CD14-positive monocyte (primary cell): ENCODE results near the gene LTBP4. TPM values are rescaled to one million over a fixed set of nuclear protein-coding genes. Genes with fewer than 3 reads are reported as not detected.
A peak's percentile ranks its signal among the peaks of the same experiment; 100 is the strongest.

ENCODE experiments used
- DNase-seq, 3 donors: peaks; one replicate each; pipeline ENCODE4 v3.0.0-alpha.2; 2011 to 2022
- H2AFZ ChIP-seq: 2 replicates; pipeline ENCODE4 v1.6.0; 2012; ENCODE audit warnings: mild to moderate bottlenecking, low read depth, low read length, inconsistent platforms; ENCODE audit not compliant: insufficient read depth, poor library complexity, severe bottlenecking
- H3K27ac ChIP-seq, 2 donors: 1 replicate in 1 of 2; 2 replicates in 1 of 2; pipeline ENCODE4 v1.5.1; 2012 to 2013; ENCODE audit warnings: low read length in 2 of 2, control low read depth in 1 of 2, inconsistent platforms in 1 of 2, low read depth in 1 of 2, mild to moderate bottlenecking in 1 of 2
- H3K27me3 ChIP-seq, 2 donors: one replicate each; pipeline versions ENCODE4 v1.6.0 to v1.6.1; 2011 to 2013; ENCODE audit warnings: low read length in 2 of 2; ENCODE audit not compliant: control insufficient read depth in 2 of 2, insufficient read depth in 2 of 2
- H3K36me3 ChIP-seq, 2 donors: replicated peaks in 1 of 2; 1 replicate in 1 of 2; 2 replicates in 1 of 2; pipeline versions ENCODE4 v1.5.1 to v1.6.1; 2012 to 2013; ENCODE audit warnings: low read length in 2 of 2, control low read depth in 1 of 2, inconsistent platforms in 1 of 2, mild to moderate bottlenecking in 1 of 2; ENCODE audit not compliant: insufficient read depth in 2 of 2, control insufficient read depth in 1 of 2
- H3K4me1 ChIP-seq, 2 donors: 1 replicate in 1 of 2; 2 replicates in 1 of 2; pipeline versions ENCODE4 v1.5.1 to v1.6.1; 2012 to 2013; ENCODE audit warnings: low read length in 2 of 2, control low read depth in 1 of 2, inconsistent platforms in 1 of 2, mild to moderate bottlenecking in 1 of 2, moderate library complexity in 1 of 2; ENCODE audit not compliant: insufficient read depth in 2 of 2, control insufficient read depth in 1 of 2
- H3K4me2 ChIP-seq: replicated peaks from 2 replicates; pipeline ENCODE3; 2012; ENCODE audit warnings: low read length, moderate library complexity, mild to moderate bottlenecking; ENCODE audit not compliant: poor library complexity, severe bottlenecking; ENCODE audit errors: extremely low read depth
- H3K4me3 ChIP-seq, 3 experiments: fragments of 200-600 bp in 1 of 3; sonication (generic) in 1 of 3; replicated peaks in 1 of 3; 1 replicate in 2 of 3; 2 replicates in 1 of 3; pipeline ENCODE4 v1.5.1; 2011 to 2013; ENCODE audit warnings: low read length in 3 of 3, mild to moderate bottlenecking in 3 of 3, control low read depth in 2 of 3, low read depth in 2 of 3, inconsistent platforms in 1 of 3, moderate library complexity in 1 of 3
- H3K79me2 ChIP-seq: 2 replicates; pipeline ENCODE4 v1.6.0; 2012; ENCODE audit warnings: mild to moderate bottlenecking, control low read depth, inconsistent platforms, low read length, moderate library complexity; ENCODE audit not compliant: insufficient read depth
- H3K9ac ChIP-seq: 2 replicates; pipeline ENCODE4 v1.6.0; 2017; ENCODE audit warnings: low read length, mild to moderate bottlenecking; ENCODE audit not compliant: insufficient read depth, poor library complexity, severe bottlenecking
- H3K9me3 ChIP-seq, 2 donors: replicated peaks in 1 of 2; 1 replicate in 1 of 2; 2 replicates in 1 of 2; pipeline versions ENCODE4 v1.5.1 to v1.6.1; 2012 to 2013; ENCODE audit warnings: low read length in 2 of 2, control low read depth in 1 of 2; ENCODE audit not compliant: control insufficient read depth in 1 of 2, insufficient read depth in 1 of 2
- H4K20me1 ChIP-seq: 2 replicates; pipeline ENCODE4 v1.6.0; 2012; ENCODE audit warnings: mild to moderate bottlenecking, low read length, control low read depth, moderate library complexity; ENCODE audit not compliant: insufficient read depth
- H3K27ac Mint-ChIP-seq, 7 donors: one replicate each; pipeline ENCODE4 v1.8.0; 2020; ENCODE audit warnings: mild to moderate bottlenecking in 7 of 7, mixed read lengths in 7 of 7, moderate library complexity in 6 of 7, inconsistent platforms in 2 of 7
- H3K27me3 Mint-ChIP-seq, 3 donors: one replicate each; pipeline ENCODE4 v1.8.0; 2021 to 2022; ENCODE audit warnings: low read depth in 3 of 3, mild to moderate bottlenecking in 3 of 3, mixed read lengths in 3 of 3, moderate library complexity in 3 of 3, inconsistent platforms in 1 of 3
- H3K36me3 Mint-ChIP-seq, 2 donors: one replicate each; pipeline ENCODE4 v1.8.0; 2020; ENCODE audit warnings: mixed read lengths in 2 of 2, inconsistent platforms in 1 of 2, mild to moderate bottlenecking in 1 of 2
- H3K4me1 Mint-ChIP-seq: one replicate; pipeline ENCODE4 v1.8.0; 2020; ENCODE audit warnings: mild to moderate bottlenecking, mixed read lengths
- H3K4me3 Mint-ChIP-seq, 2 donors: one replicate each; pipeline ENCODE4 v1.8.0; 2020; ENCODE audit warnings: mild to moderate bottlenecking in 2 of 2, mixed read lengths in 2 of 2, moderate library complexity in 1 of 2
- H3K9me3 Mint-ChIP-seq, 7 donors: one replicate each; pipeline ENCODE4 v1.8.0; 2020 to 2022; ENCODE audit warnings: mixed read lengths in 7 of 7, mild to moderate bottlenecking in 6 of 7, moderate library complexity in 6 of 7, inconsistent platforms in 2 of 7
- WGBS: methylation state at CpG from one replicate; pipeline ENCODE4 v1.1.5; 2013; ENCODE audit warnings: missing lambda C conversion rate; ENCODE audit not compliant: insufficient coverage; 5-methylcytosine and 5-hydroxymethylcytosine counted together
- intact Hi-C, 2 donors: fragments of 100-400 bp; cut with micrococcal nuclease; formaldehyde crosslinking; loops; one replicate each; pipeline versions ENCODE4 v1.15.0 to v1.15.1; 2023
- polyA plus RNA-seq, 3 donors: library from polyadenylated mRNA; depleted of rRNA in 1 of 3; unstranded in 2 of 3; stranded (reverse) in 1 of 3; fragments of 300-500 nt in 2 of 3; fragments of >200 nt in 1 of 3; fragmentation: Illumina TruSeq in 2 of 3; gene quantifications; 1 replicate in 2 of 3; 2 replicates in 1 of 3; pipeline ENCODE4 v1.2.3, GENCODE V29; 2012 to 2021
- TF ChIP-seq, protein P1 (sequence below): fragments of 200-600 bp; IDR thresholded peaks from one replicate; pipeline ENCODE4 v1.8.0; 2022; ENCODE audit warnings: antibody characterized with exemption, mild to moderate bottlenecking

The LTBP4 gene
- polyA plus RNA-seq, 3 donors: 3.8 to 38.7 (median 8.0) TPM

DNA sequence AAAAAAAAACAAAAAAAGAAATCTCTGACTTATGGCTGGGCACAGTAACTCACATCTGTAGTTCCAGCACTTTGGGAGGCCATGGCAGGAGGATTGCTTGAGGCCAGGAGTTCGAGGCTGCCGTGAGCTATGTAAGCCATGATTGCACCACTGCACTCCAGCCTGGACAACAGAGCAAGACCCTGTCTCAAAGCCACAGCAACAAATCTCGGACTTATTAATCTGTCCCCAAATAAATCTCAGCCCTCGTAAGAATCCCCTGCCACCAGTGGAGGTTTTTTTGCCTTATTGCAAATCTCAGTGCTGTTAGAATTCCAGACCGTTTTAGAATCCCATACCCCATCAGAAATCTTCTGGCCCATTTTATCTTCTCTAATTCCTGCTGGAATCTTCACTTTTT, 19.6 kb upstream of the LTBP4 start:
- Histone ChIP-seq H3K4me3 (no peak overlapping the region), H3K27ac (peak overlapping the region in 1 of 2 donors; percentile 60), H3K4me1 (peaks cover 79 to 94% of the 10 kb centered on the region in 2 donors), H3K79me2 (peaks cover 59% of the 10 kb centered on the region), H3K9ac (no peak overlapping the region), H2AFZ (no peak overlapping the region), H3K36me3 (peaks cover 47 to 53% of the 10 kb centered on the region in 2 donors), H3K9me3 (no peaks in the 10 kb centered on the region), H3K27me3 (no peaks in the 10 kb centered on the region), H3K4me2 (no peak overlapping the region), H4K20me1 (peaks cover 17% of the 10 kb centered on the region)
- H3K36me3 Mint-ChIP-seq: peaks cover 64 to 72% of the 10 kb centered on the region in 2 donors
- H3K4me1 Mint-ChIP-seq: peaks cover 74% of the 10 kb centered on the region
- WGBS: 100% methylated on average over 5 of the region's 5 CpGs
- intact Hi-C loops: no loop called here
- H3K27me3 Mint-ChIP-seq: no peaks in the 10 kb centered on the region
- TF ChIP-seq, protein P1, sequence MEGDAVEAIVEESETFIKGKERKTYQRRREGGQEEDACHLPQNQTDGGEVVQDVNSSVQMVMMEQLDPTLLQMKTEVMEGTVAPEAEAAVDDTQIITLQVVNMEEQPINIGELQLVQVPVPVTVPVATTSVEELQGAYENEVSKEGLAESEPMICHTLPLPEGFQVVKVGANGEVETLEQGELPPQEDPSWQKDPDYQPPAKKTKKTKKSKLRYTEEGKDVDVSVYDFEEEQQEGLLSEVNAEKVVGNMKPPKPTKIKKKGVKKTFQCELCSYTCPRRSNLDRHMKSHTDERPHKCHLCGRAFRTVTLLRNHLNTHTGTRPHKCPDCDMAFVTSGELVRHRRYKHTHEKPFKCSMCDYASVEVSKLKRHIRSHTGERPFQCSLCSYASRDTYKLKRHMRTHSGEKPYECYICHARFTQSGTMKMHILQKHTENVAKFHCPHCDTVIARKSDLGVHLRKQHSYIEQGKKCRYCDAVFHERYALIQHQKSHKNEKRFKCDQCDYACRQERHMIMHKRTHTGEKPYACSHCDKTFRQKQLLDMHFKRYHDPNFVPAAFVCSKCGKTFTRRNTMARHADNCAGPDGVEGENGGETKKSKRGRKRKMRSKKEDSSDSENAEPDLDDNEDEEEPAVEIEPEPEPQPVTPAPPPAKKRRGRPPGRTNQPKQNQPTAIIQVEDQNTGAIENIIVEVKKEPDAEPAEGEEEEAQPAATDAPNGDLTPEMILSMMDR: no peak
- no peak overlapping the region for H3K4me3 Mint-ChIP-seq
- peaks cover 0 to 3% (median 0%) of the 10 kb centered on the region in 7 donors for H3K9me3 Mint-ChIP-seq
- peak overlapping the region; percentile 95 to 100 (median 99) for H3K27ac Mint-ChIP-seq
- no peak for DNase-seq

GRCh38 chr19:40582467-40582866, 18.7 kb upstream of the LTBP4 start:
- peaks cover 78% of the 10 kb centered on the region for H3K4me1 Mint-ChIP-seq
- DNase-seq: no peak
- H3K9me3 Mint-ChIP-seq: peaks cover 0 to 3% (median 0%) of the 10 kb centered on the region in 7 donors
- H3K27me3 ChIP-seq: no peaks in the 10 kb centered on the region
- H3K9ac ChIP-seq: no peak overlapping the region
- H2AFZ ChIP-seq: no peak overlapping the region
- peaks cover 72 to 80% of the 10 kb centered on the region in 2 donors for H3K36me3 Mint-ChIP-seq
- H3K27ac ChIP-seq: peak overlapping the region in 1 of 2 donors; percentile 60
- peaks cover 78 to 96% of the 10 kb centered on the region in 2 donors for H3K4me1 ChIP-seq
- no peaks in the 10 kb centered on the region for H3K9me3 ChIP-seq
- no peak overlapping the region for H3K4me3 Mint-ChIP-seq
- H3K27ac Mint-ChIP-seq: peak overlapping the region; percentile 25 to 99 (median 87)
- TF ChIP-seq, protein P1: no peak
- peaks cover 59% of the 10 kb centered on the region for H3K79me2 ChIP-seq
- no peaks in the 10 kb centered on the region for H3K27me3 Mint-ChIP-seq
- peaks cover 24% of the 10 kb centered on the region for H4K20me1 ChIP-seq
- no peak overlapping the region for H3K4me2 ChIP-seq
- intact Hi-C loops: no loop called here
- H3K4me3 ChIP-seq: no peak overlapping the region
- H3K36me3 ChIP-seq: peaks cover 55 to 63% of the 10 kb centered on the region in 2 donors
- 100% methylated on average over 1 of the region's 2 CpGs for WGBS
